ENCODE results near the gene CHKB.

CHKB gene

DNA sequence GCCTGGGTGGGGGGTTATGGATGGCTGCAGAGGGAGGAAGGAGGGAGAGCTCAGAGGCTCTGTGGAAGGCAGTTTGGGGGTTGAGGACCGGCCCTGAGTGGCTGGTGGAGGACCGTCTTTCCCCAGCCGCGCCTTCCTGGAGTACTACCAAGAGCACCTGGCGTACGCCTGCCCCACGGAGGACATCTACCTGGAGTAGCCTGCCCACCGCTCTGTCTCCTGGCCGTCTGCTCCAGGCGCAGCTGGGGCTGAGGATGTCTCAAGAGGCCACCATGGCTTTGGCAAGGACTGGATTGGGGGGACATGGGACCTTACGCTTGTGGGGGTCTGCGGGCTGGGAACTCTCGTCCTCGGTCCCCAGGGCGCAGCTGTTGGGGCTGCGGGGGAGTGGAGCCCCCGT lies 27.9 kb upstream of the CHKB start:
- H3K9me2 ChIP-seq (replicated peaks; ENCODE audit: insufficient read depth, low read length) = no peaks in the 10 kb centered on the region
- H4K20me1 ChIP-seq (ENCODE audit: low read depth, low read length) = no peaks in the 10 kb centered on the region
- H3K79me2 ChIP-seq (ENCODE audit: insufficient read depth, low read length) = no peaks in the 10 kb centered on the region
- no peak overlapping the region for H3K27ac ChIP-seq (ENCODE audit: low read depth, low read length)
- no peaks in the 10 kb centered on the region for H3K36me3 ChIP-seq (ENCODE audit: low read length)
- H3F3A ChIP-seq (ENCODE audit: insufficient read depth) = no peaks in the 10 kb centered on the region
- no peaks in the 10 kb centered on the region for H3K27me3 ChIP-seq (ENCODE audit: low read length)
- no peak overlapping the region for H3K4me2 ChIP-seq (ENCODE audit: low read depth, low read length, poor library complexity, severe bottlenecking)
- no peak overlapping the region for H3K9ac ChIP-seq (ENCODE audit: low read length)
- no peak overlapping the region for H2AFZ ChIP-seq (ENCODE audit: low read depth, low read length, severe bottlenecking)
- TF ChIP-seq EZH2phosphoT487 (conservative IDR thresholded peaks at IDR 0.05; ENCODE audit: low read length) = no peak
- TF ChIP-seq, protein P1, sequence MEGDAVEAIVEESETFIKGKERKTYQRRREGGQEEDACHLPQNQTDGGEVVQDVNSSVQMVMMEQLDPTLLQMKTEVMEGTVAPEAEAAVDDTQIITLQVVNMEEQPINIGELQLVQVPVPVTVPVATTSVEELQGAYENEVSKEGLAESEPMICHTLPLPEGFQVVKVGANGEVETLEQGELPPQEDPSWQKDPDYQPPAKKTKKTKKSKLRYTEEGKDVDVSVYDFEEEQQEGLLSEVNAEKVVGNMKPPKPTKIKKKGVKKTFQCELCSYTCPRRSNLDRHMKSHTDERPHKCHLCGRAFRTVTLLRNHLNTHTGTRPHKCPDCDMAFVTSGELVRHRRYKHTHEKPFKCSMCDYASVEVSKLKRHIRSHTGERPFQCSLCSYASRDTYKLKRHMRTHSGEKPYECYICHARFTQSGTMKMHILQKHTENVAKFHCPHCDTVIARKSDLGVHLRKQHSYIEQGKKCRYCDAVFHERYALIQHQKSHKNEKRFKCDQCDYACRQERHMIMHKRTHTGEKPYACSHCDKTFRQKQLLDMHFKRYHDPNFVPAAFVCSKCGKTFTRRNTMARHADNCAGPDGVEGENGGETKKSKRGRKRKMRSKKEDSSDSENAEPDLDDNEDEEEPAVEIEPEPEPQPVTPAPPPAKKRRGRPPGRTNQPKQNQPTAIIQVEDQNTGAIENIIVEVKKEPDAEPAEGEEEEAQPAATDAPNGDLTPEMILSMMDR (IDR thresholded peaks at IDR 0.05; ENCODE audit: insufficient read depth, low read length, poor library complexity, severe bottlenecking) = no peak
- no peak overlapping the region for H3K4me3 ChIP-seq (ENCODE audit: insufficient read depth, low read length, poor library complexity, severe bottlenecking)
- H3K9me3 ChIP-seq (ENCODE audit: insufficient read depth, low read length) = no peaks in the 10 kb centered on the region

DNA sequence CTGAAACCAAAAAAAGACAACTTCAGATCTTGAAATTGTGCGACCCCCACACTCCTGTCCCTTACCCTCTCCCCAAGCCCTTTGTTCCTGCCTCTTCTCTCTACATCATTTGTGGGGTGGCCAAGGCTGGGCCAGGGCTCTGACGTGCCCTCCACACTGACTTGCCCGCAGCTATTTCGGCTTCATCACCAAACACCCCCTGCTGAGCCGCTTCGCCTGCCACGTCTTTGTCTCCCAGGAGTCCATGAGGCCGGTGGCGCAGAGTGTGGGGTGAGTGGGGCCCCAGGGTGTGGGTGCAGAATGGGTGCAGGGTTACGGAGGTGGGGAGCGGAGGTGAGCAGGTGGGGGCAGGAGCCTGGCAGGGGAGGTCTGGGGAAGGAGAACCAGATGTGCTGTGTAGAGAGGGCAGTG lies 27.4 kb upstream of the CHKB start:
- Histone ChIP-seq H3K27me3 (ENCODE audit: low read length) (no peaks in the 10 kb centered on the region), H3K9me3 (ENCODE audit: insufficient read depth, low read length) (no peaks in the 10 kb centered on the region), H3F3A (ENCODE audit: insufficient read depth) (no peaks in the 10 kb centered on the region), H2AFZ (ENCODE audit: low read depth, low read length, severe bottlenecking) (no peak overlapping the region), H3K27ac (ENCODE audit: low read depth, low read length) (no peak overlapping the region), H4K20me1 (ENCODE audit: low read depth, low read length) (no peaks in the 10 kb centered on the region), H3K9ac (ENCODE audit: low read length) (no peak overlapping the region), H3K4me3 (ENCODE audit: insufficient read depth, low read length, poor library complexity, severe bottlenecking) (no peak overlapping the region), H3K9me2 (replicated peaks; ENCODE audit: insufficient read depth, low read length) (no peaks in the 10 kb centered on the region), H3K79me2 (ENCODE audit: insufficient read depth, low read length) (no peaks in the 10 kb centered on the region), H3K36me3 (ENCODE audit: low read length) (no peaks in the 10 kb centered on the region), H3K4me2 (ENCODE audit: low read depth, low read length, poor library complexity, severe bottlenecking) (no peak overlapping the region)
- TF ChIP-seq EZH2phosphoT487 (conservative IDR thresholded peaks at IDR 0.05; ENCODE audit: low read length) = no peak
- TF ChIP-seq, protein P1 (IDR thresholded peaks at IDR 0.05; ENCODE audit: insufficient read depth, low read length, poor library complexity, severe bottlenecking) = no peak

DNA sequence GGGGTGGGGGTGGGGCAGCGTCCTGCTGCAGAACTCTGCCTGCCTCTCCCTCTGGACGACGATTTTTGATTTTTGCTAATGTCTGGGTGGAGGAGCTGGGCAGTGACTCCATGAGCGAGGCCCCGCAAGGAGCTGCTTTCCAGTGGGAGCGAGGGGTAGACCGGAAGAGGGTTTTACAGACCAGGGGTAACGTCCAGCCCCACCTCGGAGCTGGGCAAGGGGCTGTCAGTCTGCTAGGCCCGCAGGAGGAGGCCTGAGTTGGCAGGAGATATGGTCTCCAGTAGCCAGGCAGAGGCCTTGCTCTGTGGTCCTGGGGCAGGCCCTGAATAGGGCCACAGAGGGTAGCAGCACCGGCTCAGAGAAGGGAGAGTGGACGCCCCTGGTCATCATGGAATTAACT lies 26.9 kb upstream of the CHKB start:
- no peaks in the 10 kb centered on the region for H3F3A ChIP-seq (ENCODE audit: insufficient read depth)
- H3K27ac ChIP-seq (ENCODE audit: low read depth, low read length) = no peak overlapping the region
- no peak overlapping the region for H3K4me2 ChIP-seq (ENCODE audit: low read depth, low read length, poor library complexity, severe bottlenecking)
- no peak overlapping the region for H2AFZ ChIP-seq (ENCODE audit: low read depth, low read length, severe bottlenecking)
- H3K4me3 ChIP-seq (ENCODE audit: insufficient read depth, low read length, poor library complexity, severe bottlenecking) = no peak overlapping the region
- H4K20me1 ChIP-seq (ENCODE audit: low read depth, low read length) = no peaks in the 10 kb centered on the region
- H3K79me2 ChIP-seq (ENCODE audit: insufficient read depth, low read length) = no peaks in the 10 kb centered on the region
- H3K9me2 ChIP-seq (replicated peaks; ENCODE audit: insufficient read depth, low read length) = no peaks in the 10 kb centered on the region
- H3K27me3 ChIP-seq (ENCODE audit: low read length) = no peaks in the 10 kb centered on the region
- H3K36me3 ChIP-seq (ENCODE audit: low read length) = no peaks in the 10 kb centered on the region
- no peaks in the 10 kb centered on the region for H3K9me3 ChIP-seq (ENCODE audit: insufficient read depth, low read length)
- H3K9ac ChIP-seq (ENCODE audit: low read length) = no peak overlapping the region
- TF ChIP-seq EZH2phosphoT487 (conservative IDR thresholded peaks at IDR 0.05; ENCODE audit: low read length) = no peak
- TF ChIP-seq, protein P1 (IDR thresholded peaks at IDR 0.05; ENCODE audit: insufficient read depth, low read length, poor library complexity, severe bottlenecking) = no peak

Data from SU-DHL-6 (cell line).